HAP-1 (cell line): ENCODE results near the gene HHEX.
"Not testable (repeated sequence)": the region's sequence is repeated elsewhere in the genome, so short reads cannot be mapped to it uniquely, and the experiment has no call there.

Experiments
- DNase-seq, 2 experiments: peaks; one replicate each; pipeline ENCODE4 v3.0.0-alpha.2; 2016 to 2020; ENCODE audit warnings: low spot score in 2 of 2
- H3K27me3 ChIP-seq: fragments of 250-450 bp; sonication (Bioruptor Pico); 2 replicates; pipeline ENCODE4 v1.5.1; 2020; ENCODE audit warnings: low read depth, mild to moderate bottlenecking, moderate library complexity
- H3K36me3 ChIP-seq: fragments of 250-450 bp; sonication (Bioruptor Pico); replicated peaks from 2 replicates; pipeline ENCODE4 v1.5.1; 2020; ENCODE audit warnings: mild to moderate bottlenecking
- H3K4me1 ChIP-seq: fragments of 250-450 bp; sonication (Bioruptor Pico); 2 replicates; pipeline ENCODE4 v1.5.1; 2020; ENCODE audit warnings: mild to moderate bottlenecking
- H3K4me3 ChIP-seq: fragments of 250-450 bp; sonication (Bioruptor Pico); 2 replicates; pipeline ENCODE4 v1.5.1; 2020; ENCODE audit warnings: mild to moderate bottlenecking, moderate library complexity
- H3K9me3 ChIP-seq: fragments of 250-450 bp; sonication (Bioruptor Pico); 2 replicates; pipeline ENCODE4 v1.5.1; 2020; ENCODE audit warnings: mild to moderate bottlenecking, moderate library complexity
- in situ Hi-C: fragments of 300-500 bp; cut with MboI; formaldehyde crosslinking; loops from 3 replicates; pipeline ENCODE4 v1.14.3; 2020; ENCODE audit warnings: low sequenced_read_pairs, inconsistent platforms, mixed read lengths

Gene HHEX

DNA sequence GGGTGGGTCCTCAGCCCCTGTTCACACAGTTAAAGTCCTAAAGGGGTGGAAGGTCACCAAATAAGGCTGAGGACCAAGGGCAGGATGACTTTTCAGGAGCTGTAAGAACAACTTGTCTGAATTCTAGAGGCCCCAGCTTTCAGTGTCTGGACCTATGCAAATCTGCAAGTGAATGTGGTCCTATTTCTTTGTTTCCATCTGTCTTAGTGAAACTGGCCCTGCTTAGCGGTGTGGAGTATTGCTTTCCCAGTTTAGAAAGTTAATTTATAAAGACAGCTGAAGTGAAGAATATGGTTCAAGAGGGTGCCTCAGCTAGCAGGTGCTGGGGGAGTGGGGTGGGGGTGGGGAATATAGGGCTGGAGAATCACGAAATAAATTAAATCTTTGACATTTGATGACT is 40.1 kb downstream of the HHEX start:
- no peaks in the 10 kb centered on the region for H3K9me3 ChIP-seq
- in situ Hi-C loops, result no loop called here
- no peaks in the 10 kb centered on the region; the same call in 1 of the 2 replicates for H3K4me1 ChIP-seq
- no peaks in the 10 kb centered on the region for H3K36me3 ChIP-seq
- H3K27me3 ChIP-seq, result no peaks in the 10 kb centered on the region; the same call in 1 of the 2 replicates
- DNase-seq, result no peak
- no peak overlapping the region for H3K4me3 ChIP-seq

DNA sequence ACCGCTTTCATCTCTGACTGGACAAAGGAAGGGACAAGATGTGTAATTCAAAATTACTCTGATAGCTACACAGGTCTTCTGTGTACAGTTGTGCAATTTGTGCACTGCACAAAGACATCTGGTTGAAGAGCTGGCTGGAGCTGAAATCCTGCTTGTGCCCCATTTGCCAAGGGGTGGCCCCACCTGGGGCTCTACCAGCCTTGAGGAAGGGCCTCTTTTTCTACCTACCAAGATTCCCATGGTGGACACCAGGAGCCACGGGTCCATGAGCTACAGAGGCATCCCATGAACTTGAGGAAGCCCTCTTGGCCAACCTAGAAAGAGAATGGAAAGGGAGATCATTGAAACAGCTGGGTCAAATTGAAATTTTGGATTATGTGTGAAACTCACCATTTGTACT is 43.2 kb downstream of the HHEX start:
- in situ Hi-C loops, result no loop called here
- Histone ChIP-seq H3K4me1 (no peaks in the 10 kb centered on the region), H3K4me3 (no peak overlapping the region), H3K36me3 (no peaks in the 10 kb centered on the region), H3K9me3 (no peaks in the 10 kb centered on the region), H3K27me3 (no peaks in the 10 kb centered on the region; the same call in 1 of the 2 replicates)
- no peak for DNase-seq

DNA sequence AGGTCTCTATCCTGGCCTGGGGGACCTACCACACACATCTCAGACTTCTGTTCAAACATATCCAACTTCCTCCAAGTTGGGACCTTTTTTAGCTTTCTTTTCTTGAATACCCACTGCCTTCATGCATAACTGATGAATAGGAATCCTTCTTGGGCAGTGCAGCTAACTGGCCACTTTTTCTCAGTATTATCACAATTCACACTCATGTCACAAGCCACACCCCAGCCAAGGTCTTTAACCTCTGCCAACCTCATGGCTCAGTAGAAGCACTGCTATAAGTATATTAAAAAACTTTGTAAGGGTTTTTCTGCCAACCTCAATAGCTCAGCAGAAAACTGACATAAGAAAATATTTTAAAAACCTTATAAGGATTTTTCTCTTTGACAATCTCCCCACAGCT is 44.5 kb downstream of the HHEX start:
- in situ Hi-C loops, result no loop called here

DNA sequence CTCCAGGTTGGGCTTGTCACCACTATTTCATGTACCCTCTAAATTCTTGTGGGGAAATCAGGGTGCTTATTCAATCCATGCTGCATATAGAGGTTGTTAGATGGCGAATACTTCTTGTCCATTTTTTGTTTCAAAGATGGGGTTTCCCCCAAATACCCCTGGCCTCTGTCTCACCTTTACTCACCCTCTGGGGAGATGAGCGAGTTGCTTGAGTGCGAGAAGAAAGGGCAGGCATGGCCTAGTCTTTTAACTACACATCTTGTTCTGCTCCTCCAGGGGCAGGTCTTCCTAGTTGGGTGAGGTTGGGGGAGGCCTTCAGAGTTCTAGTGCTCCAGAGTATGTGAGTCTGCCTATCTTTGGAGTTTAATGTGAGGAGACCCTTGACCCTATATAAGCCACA is 46.2 kb downstream of the HHEX start:
- Histone ChIP-seq H3K4me3 (no peak overlapping the region), H3K27me3 (no peaks in the 10 kb centered on the region; the same call in 1 of the 2 replicates), H3K4me1 (no peaks in the 10 kb centered on the region), H3K36me3 (no peaks in the 10 kb centered on the region), H3K9me3 (no peaks in the 10 kb centered on the region)
- no peak for DNase-seq
- in situ Hi-C loops, result no loop called here

More for the DNA sequence above, 44.5 kb downstream of the HHEX start:
- no peaks in the 10 kb centered on the region; the same call in 1 of the 2 replicates for H3K27me3 ChIP-seq
- no peaks in the 10 kb centered on the region for H3K9me3 ChIP-seq
- no peak for DNase-seq
- no peaks in the 10 kb centered on the region for H3K4me1 ChIP-seq
- no peaks in the 10 kb centered on the region for H3K36me3 ChIP-seq
- H3K4me3 ChIP-seq, result no peak overlapping the region

DNA sequence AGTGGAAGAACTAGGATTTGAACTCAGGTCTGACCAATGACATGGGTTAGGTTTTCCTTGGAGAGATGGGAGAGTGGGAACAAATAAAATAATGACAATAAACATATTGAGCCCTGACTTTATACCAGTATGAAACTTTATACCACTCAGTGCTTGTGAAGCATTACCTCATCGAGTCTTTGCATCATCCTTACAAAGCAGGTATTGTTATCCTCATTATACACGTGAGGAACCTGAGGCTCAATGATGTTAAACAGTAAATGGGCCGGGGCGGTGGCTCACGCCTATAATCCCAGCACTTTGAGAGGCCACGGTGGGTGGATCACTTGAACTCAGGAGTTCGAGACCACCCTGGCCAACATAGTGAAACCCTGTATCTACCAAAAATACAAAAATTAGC is 47.7 kb downstream of the HHEX start:
- in situ Hi-C loops, result no loop called here
- H3K27me3 ChIP-seq, result no peaks in the 10 kb centered on the region; the same call in 1 of the 2 replicates

DNA sequence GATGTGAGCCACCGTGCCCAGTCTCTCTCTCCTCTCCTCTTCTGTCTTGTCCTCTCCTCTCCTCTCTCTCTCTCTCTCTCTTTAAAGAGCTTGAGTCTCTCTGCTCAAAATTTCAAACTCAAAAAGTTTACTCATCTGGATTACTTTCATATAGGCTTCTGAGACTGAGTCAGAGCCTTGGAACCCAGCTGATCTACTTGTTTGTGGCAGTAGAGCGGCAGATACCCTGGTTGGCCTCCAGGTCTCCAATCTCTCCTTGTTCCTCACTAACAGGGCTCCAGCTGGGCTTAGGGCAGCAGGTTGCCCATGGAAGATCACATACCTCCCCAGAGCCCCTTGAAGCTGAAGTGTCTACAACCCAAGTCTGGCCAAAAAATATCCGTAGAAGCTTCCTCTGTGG is 51.0 kb downstream of the HHEX start:
- no peak overlapping the region for H3K4me3 ChIP-seq
- H3K36me3 ChIP-seq, result no peaks in the 10 kb centered on the region
- H3K27me3 ChIP-seq, result no peaks in the 10 kb centered on the region; the same call in 1 of the 2 replicates
- in situ Hi-C loops, result no loop called here
- no peaks in the 10 kb centered on the region for H3K9me3 ChIP-seq
- H3K4me1 ChIP-seq, result no peaks in the 10 kb centered on the region
- DNase-seq, result no peak

More for the DNA sequence above, 47.7 kb downstream of the HHEX start:
- Histone ChIP-seq H3K36me3 (no peaks in the 10 kb centered on the region), H3K4me1 (no peaks in the 10 kb centered on the region), H3K4me3 (no peak overlapping the region), H3K9me3 (no peaks in the 10 kb centered on the region)
- no peak for DNase-seq

DNA sequence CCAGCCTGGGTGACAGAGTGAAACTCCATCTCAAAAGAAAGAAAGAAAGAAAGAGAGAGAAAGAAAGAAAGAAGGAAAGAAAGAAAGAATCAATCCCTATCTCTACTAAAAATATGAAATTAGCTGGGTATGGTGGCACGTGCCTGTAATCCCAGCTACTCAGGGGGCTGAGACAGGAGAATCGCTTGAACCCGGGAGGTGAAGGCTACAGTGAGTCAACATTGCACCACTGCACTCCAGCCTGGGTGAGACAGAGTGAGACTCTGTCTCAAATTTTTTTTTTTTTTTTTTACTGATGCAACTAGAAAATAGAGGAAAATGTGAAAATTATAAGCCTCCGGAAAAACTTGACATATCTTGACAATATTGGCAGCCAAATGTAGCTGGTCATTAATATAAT is 52.0 kb downstream of the HHEX start:
- H3K4me1 ChIP-seq, H3K27me3 ChIP-seq, H3K36me3 ChIP-seq, H3K9me3 ChIP-seq, in situ Hi-C loops, H3K4me3 ChIP-seq, DNase-seq: not testable (repeated sequence)

DNA sequence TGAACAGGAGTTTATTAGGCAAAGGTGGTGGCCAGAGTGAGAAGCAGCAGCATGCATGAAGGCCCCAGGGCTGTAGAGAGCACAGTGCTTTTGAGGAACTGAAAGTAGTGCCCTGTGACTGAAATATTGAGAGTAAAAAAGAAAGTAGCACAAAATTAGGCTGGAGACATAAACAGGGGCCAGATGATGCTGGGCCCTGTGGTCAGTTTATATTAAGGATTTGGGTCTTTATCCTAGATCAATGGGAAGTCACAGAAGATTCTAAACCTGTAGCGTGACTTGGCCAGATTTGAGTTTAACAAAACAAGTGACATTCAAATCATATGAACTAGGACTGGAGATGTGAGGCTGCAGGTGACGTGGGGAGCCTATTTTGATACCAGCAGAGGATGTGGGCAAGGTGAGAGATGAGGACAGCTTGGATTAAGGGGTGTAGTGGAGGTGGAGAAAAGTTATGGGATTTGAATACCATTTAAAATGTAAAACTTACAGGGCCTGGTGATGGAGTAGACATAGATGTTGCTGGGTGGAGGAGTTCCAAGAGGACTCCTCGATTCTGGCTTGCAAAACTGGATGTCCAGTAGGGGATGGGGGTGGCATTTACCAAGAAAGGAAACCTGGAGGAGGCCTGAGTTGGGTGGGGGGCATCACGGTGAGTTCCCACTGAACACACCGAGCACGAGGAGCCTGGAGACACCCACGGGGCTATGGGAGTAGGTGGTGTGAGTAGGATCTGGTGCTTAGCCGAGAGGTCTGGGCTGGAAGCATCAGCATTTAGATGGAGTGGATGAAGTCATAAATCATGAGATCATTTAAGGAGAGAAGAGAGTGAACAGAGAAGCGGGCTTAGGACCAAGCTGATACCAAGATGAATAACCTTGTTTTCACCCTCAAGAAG is 52.8 kb downstream of the HHEX start:
- no peak overlapping the region for H3K4me3 ChIP-seq
- no peaks in the 10 kb centered on the region for H3K9me3 ChIP-seq
- in situ Hi-C loops, result no loop called here
- no peaks in the 10 kb centered on the region; the same call in 1 of the 2 replicates for H3K27me3 ChIP-seq
- H3K4me1 ChIP-seq, result no peaks in the 10 kb centered on the region
- no peaks in the 10 kb centered on the region for H3K36me3 ChIP-seq
- no peak for DNase-seq
